Measurements from ENCODE around the gene RABGGTB.

DNA sequence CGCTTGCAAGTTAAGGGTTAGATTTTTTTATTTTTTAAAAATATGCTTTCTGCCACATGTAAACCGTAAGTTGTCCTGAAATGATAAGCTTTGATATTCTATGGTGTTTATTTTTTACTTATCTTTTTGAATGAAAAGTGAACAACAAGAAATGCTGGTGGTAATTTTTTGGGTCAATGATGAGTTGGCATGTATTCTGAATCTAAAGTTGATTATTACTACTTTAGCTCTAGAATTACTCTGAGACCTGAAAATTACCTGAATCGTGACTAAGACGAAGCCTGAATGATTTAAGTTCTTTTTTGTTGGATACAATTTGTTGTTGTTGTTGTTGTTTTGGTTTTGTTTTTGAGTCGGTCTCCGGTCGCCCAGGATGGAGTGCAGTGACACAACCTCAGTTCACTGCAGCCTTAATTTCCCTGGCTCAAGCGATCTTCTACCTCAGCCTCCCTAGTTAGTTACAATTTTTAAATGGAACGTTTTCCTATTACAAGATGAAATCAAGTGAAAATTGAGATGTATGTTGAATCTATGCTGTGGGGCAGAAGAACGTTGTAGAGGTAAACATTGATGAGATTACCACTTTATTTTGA is 941 bp downstream of the RABGGTB start:
- TF ChIP-seq TP53 (CRISPR knock-in tag; IDR thresholded peaks at IDR 0.05): no peak
- TF ChIP-seq, protein P1, sequence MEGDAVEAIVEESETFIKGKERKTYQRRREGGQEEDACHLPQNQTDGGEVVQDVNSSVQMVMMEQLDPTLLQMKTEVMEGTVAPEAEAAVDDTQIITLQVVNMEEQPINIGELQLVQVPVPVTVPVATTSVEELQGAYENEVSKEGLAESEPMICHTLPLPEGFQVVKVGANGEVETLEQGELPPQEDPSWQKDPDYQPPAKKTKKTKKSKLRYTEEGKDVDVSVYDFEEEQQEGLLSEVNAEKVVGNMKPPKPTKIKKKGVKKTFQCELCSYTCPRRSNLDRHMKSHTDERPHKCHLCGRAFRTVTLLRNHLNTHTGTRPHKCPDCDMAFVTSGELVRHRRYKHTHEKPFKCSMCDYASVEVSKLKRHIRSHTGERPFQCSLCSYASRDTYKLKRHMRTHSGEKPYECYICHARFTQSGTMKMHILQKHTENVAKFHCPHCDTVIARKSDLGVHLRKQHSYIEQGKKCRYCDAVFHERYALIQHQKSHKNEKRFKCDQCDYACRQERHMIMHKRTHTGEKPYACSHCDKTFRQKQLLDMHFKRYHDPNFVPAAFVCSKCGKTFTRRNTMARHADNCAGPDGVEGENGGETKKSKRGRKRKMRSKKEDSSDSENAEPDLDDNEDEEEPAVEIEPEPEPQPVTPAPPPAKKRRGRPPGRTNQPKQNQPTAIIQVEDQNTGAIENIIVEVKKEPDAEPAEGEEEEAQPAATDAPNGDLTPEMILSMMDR (IDR thresholded peaks at IDR 0.05): no peak
- TF ChIP-seq, protein P2, sequence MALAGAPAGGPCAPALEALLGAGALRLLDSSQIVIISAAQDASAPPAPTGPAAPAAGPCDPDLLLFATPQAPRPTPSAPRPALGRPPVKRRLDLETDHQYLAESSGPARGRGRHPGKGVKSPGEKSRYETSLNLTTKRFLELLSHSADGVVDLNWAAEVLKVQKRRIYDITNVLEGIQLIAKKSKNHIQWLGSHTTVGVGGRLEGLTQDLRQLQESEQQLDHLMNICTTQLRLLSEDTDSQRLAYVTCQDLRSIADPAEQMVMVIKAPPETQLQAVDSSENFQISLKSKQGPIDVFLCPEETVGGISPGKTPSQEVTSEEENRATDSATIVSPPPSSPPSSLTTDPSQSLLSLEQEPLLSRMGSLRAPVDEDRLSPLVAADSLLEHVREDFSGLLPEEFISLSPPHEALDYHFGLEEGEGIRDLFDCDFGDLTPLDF (CRISPR knock-in tag; IDR thresholded peaks at IDR 0.05): no peak
- TF ChIP-seq PRRX2 (CRISPR knock-in tag; IDR thresholded peaks at IDR 0.05): no peak
- TF ChIP-seq, protein P3, sequence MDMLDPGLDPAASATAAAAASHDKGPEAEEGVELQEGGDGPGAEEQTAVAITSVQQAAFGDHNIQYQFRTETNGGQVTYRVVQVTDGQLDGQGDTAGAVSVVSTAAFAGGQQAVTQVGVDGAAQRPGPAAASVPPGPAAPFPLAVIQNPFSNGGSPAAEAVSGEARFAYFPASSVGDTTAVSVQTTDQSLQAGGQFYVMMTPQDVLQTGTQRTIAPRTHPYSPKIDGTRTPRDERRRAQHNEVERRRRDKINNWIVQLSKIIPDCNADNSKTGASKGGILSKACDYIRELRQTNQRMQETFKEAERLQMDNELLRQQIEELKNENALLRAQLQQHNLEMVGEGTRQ (CRISPR knock-in tag; IDR thresholded peaks at IDR 0.05): no peak
- TF ChIP-seq, protein P4, sequence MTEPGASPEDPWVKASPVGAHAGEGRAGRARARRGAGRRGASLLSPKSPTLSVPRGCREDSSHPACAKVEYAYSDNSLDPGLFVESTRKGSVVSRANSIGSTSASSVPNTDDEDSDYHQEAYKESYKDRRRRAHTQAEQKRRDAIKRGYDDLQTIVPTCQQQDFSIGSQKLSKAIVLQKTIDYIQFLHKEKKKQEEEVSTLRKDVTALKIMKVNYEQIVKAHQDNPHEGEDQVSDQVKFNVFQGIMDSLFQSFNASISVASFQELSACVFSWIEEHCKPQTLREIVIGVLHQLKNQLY (CRISPR knock-in tag; IDR thresholded peaks at IDR 0.05): no peak
- no peak for TF ChIP-seq CBFB (CRISPR knock-in tag; IDR thresholded peaks at IDR 0.05; ENCODE audit: low read depth)
- no peak for TF ChIP-seq FOXP1 (CRISPR knock-in tag; IDR thresholded peaks at IDR 0.05; ENCODE audit: borderline replicate concordance)
- TF ChIP-seq SP1 (CRISPR knock-in tag; conservative IDR thresholded peaks at IDR 0.05): no peak

Data from WTC11 (cell line).